H1 (cell line): ENCODE data around the gene CLEC16A. TPM values are rescaled to one million over a fixed set of nuclear protein-coding genes. Genes with fewer than 3 reads are reported as not detected.

ENCODE experiments used
- CTCF ChIA-PET: fragments of 300-600 bp; sonication (Branson Sonifier 250); formaldehyde crosslinking; loops from one replicate; lab custom pipeline; 2021; ENCODE audit not compliant: partially characterized antibody; lab: Charles Lee
- POLR2A ChIA-PET: fragments of 300-600 bp; sonication (Branson Sonifier 250); formaldehyde crosslinking; loops from one replicate; lab custom pipeline; 2021; ENCODE audit warnings: inconsistent platforms; ENCODE audit not compliant: partially characterized antibody; lab: Charles Lee
- DNase-seq, 2 experiments: peaks; one replicate each; pipeline versions ENCODE4 v3.0.0 to v3.0.0-alpha.2; 2010 to 2022; ENCODE audit warnings: low spot score in 2 of 2, low read depth in 1 of 2, mixed read lengths in 1 of 2
- FAIRE-seq: peaks from 2 replicates; lab custom pipeline; 2011; peaks lifted over from hg19 to GRCh38; lab: Jason Lieb, UNC
- H2AFZ ChIP-seq: 2 replicates; pipeline ENCODE4 v1.8.1; 2012; ENCODE audit warnings: low read length, inconsistent platforms
- H2AK5ac ChIP-seq: 2 replicates; pipeline ENCODE4 v1.6.1; 2013; ENCODE audit warnings: low read depth, low read length
- H2BK120ac ChIP-seq: replicated peaks from 2 replicates; pipeline ENCODE3; 2013; ENCODE audit warnings: low read depth, low read length, inconsistent platforms
- H2BK12ac ChIP-seq: 2 replicates; pipeline ENCODE4 v1.6.1; 2013; ENCODE audit warnings: low read depth, low read length
- H2BK15ac ChIP-seq: 2 replicates; pipeline ENCODE4 v1.6.1; 2013; ENCODE audit warnings: low read length
- H2BK20ac ChIP-seq: 2 replicates; pipeline ENCODE4 v1.6.1; 2013; ENCODE audit warnings: low read length
- H2BK5ac ChIP-seq: 2 replicates; pipeline ENCODE4 v1.6.1; 2013; ENCODE audit warnings: low read depth, low read length
- H3K14ac ChIP-seq: 2 replicates; pipeline ENCODE4 v1.6.1; 2013; ENCODE audit warnings: inconsistent platforms; ENCODE audit not compliant: insufficient read length
- H3K18ac ChIP-seq: 2 replicates; pipeline ENCODE4 v1.6.1; 2013; ENCODE audit warnings: low read length; ENCODE audit errors: extremely low read depth
- H3K23ac ChIP-seq: 2 replicates; pipeline ENCODE4 v1.6.1; 2013; ENCODE audit warnings: inconsistent platforms; ENCODE audit not compliant: insufficient read length
- H3K23me2 ChIP-seq: 2 replicates; pipeline ENCODE4 v1.6.1; 2013; ENCODE audit warnings: low read depth, low read length
- H3K27ac ChIP-seq: 2 replicates; pipeline ENCODE4 v1.6.1; 2011; ENCODE audit warnings: low read depth, low read length, inconsistent platforms
- H3K27me3 ChIP-seq, 4 experiments: replicated peaks in 1 of 4; 1 replicate in 1 of 4; 2 replicates in 3 of 4; pipeline versions ENCODE4 v1.6.1 to v1.8.1; 2011 to 2013; ENCODE audit warnings: low read length in 3 of 4, mild to moderate bottlenecking in 3 of 4, inconsistent platforms in 2 of 4, mixed read lengths in 2 of 4, moderate library complexity in 1 of 4; ENCODE audit not compliant: control insufficient read depth in 3 of 4, insufficient read depth in 3 of 4; ENCODE audit errors: extremely low read depth in 1 of 4
- H3K36me3 ChIP-seq, 4 experiments: 2 replicates each; pipeline versions ENCODE4 v1.6.1 to v1.8.1; 2011 to 2013; ENCODE audit warnings: mild to moderate bottlenecking in 4 of 4, low read length in 3 of 4, moderate library complexity in 2 of 4, control low read depth in 1 of 4, inconsistent platforms in 1 of 4; ENCODE audit not compliant: insufficient read depth in 4 of 4, control insufficient read depth in 2 of 4
- H3K4ac ChIP-seq: replicated peaks from 2 replicates; pipeline ENCODE3; 2013; ENCODE audit warnings: low read length, low read depth, mixed read lengths, inconsistent platforms; ENCODE audit not compliant: insufficient read length
- H3K4me1 ChIP-seq, 4 experiments: replicated peaks in 1 of 4; 1 replicate in 1 of 4; 2 replicates in 3 of 4; pipeline versions ENCODE4 v1.6.1 to v1.8.1; 2011 to 2013; ENCODE audit warnings: low read length in 3 of 4, inconsistent platforms in 2 of 4, mixed read lengths in 1 of 4; ENCODE audit not compliant: insufficient read depth in 4 of 4, control insufficient read depth in 3 of 4
- H3K4me2 ChIP-seq, 2 experiments: 2 replicates each; pipeline versions ENCODE4 v1.6.1 to v1.8.1; 2011 to 2013; ENCODE audit warnings: low read depth in 2 of 2, low read length in 2 of 2, control low read depth in 1 of 2, inconsistent platforms in 1 of 2, mild to moderate bottlenecking in 1 of 2; ENCODE audit not compliant: insufficient read depth in 1 of 2
- H3K4me3 ChIP-seq, 4 experiments: fragments of 200-600, 300-600 bp in 1 of 4; sonication (generic), shearing (Covaris generic), sonication (Bioruptor Twin) in 1 of 4; 2 replicates each; pipeline versions ENCODE4 v1.5.1 to v1.8.1; 2011 to 2016; ENCODE audit warnings: low read length in 4 of 4, low read depth in 3 of 4, control low read depth in 2 of 4, inconsistent platforms in 2 of 4, mild to moderate bottlenecking in 2 of 4, mixed read lengths in 1 of 4, moderate library complexity in 1 of 4; ENCODE audit not compliant: insufficient read depth in 2 of 4; ENCODE audit errors: extremely low read depth in 1 of 4
- H3K56ac ChIP-seq: replicated peaks from 2 replicates; pipeline ENCODE3; 2013; ENCODE audit warnings: low read depth, mild to moderate bottlenecking, mixed read lengths, low read length, inconsistent platforms; ENCODE audit not compliant: insufficient read length
- H3K79me1 ChIP-seq: 2 replicates; pipeline ENCODE4 v1.6.1; 2013; ENCODE audit warnings: low read depth, low read length, control low read depth
- H3K79me2 ChIP-seq, 2 experiments: 2 replicates each; pipeline versions ENCODE4 v1.6.1 to v1.8.1; 2012 to 2013; ENCODE audit warnings: low read length in 2 of 2, mild to moderate bottlenecking in 2 of 2, inconsistent platforms in 1 of 2; ENCODE audit not compliant: insufficient read depth in 2 of 2, control insufficient read depth in 1 of 2
- H3K9ac ChIP-seq, 4 experiments: replicated peaks in 1 of 4; 1 replicate in 1 of 4; 2 replicates in 3 of 4; pipeline versions ENCODE4 v1.6.1 to v1.8.1; 2011 to 2013; ENCODE audit warnings: low read depth in 3 of 4, low read length in 3 of 4, control low read depth in 2 of 4, mild to moderate bottlenecking in 2 of 4, moderate library complexity in 2 of 4, inconsistent platforms in 1 of 4; ENCODE audit errors: extremely low read depth in 1 of 4
- H3K9me3 ChIP-seq, 2 experiments: 2 replicates each; pipeline versions ENCODE4 v1.6.1 to v1.8.1; 2012 to 2013; ENCODE audit warnings: mild to moderate bottlenecking in 2 of 2, moderate library complexity in 2 of 2, control low read depth in 1 of 2, inconsistent platforms in 1 of 2, low read depth in 1 of 2, low read length in 1 of 2, mixed read lengths in 1 of 2; ENCODE audit not compliant: insufficient read depth in 2 of 2
- H4K20me1 ChIP-seq, 2 experiments: replicated peaks in 1 of 2; 2 replicates each; pipeline versions ENCODE3 to v1.8.1; 2011 to 2013; ENCODE audit warnings: inconsistent platforms in 2 of 2, low read length in 2 of 2, mild to moderate bottlenecking in 1 of 2; ENCODE audit not compliant: insufficient read depth in 2 of 2, control insufficient read depth in 1 of 2
- H4K5ac ChIP-seq: 2 replicates; pipeline ENCODE4 v1.6.1; 2013; ENCODE audit warnings: low read length, low read depth, mixed read lengths, inconsistent platforms; ENCODE audit not compliant: insufficient read length
- H4K8ac ChIP-seq: 2 replicates; pipeline ENCODE4 v1.8.0; 2013; ENCODE audit warnings: mild to moderate bottlenecking, moderate library complexity, low read length, inconsistent platforms; ENCODE audit not compliant: insufficient read depth; ENCODE audit errors: extremely low read depth
- H4K91ac ChIP-seq: replicated peaks from 2 replicates; pipeline ENCODE3; 2013; ENCODE audit warnings: low read length, mixed read lengths, inconsistent platforms; ENCODE audit not compliant: insufficient read length
- JUN ChIP-seq: IDR thresholded peaks from 2 replicates; pipeline ENCODE4 v1.6.1; 2011; ENCODE audit warnings: low read depth, mild to moderate bottlenecking, improper control_type of control experiment, low read length
- MAFK ChIP-seq: IDR thresholded peaks from 2 replicates; pipeline ENCODE4 v1.6.1; 2012; ENCODE audit warnings: low read depth, mild to moderate bottlenecking, improper control_type of control experiment, low read length
- POLR2AphosphoS5 ChIP-seq: IDR thresholded peaks from 2 replicates; pipeline ENCODE4 v1.6.1; 2011; ENCODE audit warnings: low read depth, low read length
- RFX5 ChIP-seq: IDR thresholded peaks from 2 replicates; pipeline ENCODE4 v1.6.1; 2011; ENCODE audit warnings: low read depth, low read length, improper control_type of control experiment, borderline replicate concordance
- RNF2 ChIP-seq: fragments of 200-900, 300-1000 bp; sonication (generic); IDR thresholded peaks from 2 replicates; pipeline ENCODE4 v1.7.1; 2016; ENCODE audit warnings: borderline replicate concordance, low read depth, mild to moderate bottlenecking, antibody characterized with exemption, low read length; ENCODE audit not compliant: poor library complexity, severe bottlenecking; ENCODE audit errors: missing control alignments
- RXRA ChIP-seq: IDR thresholded peaks from 2 replicates; pipeline ENCODE4 v1.6.1; 2011; ENCODE audit warnings: low read depth, mild to moderate bottlenecking, low read length, moderate library complexity; ENCODE audit not compliant: insufficient read depth
- SRF ChIP-seq: IDR thresholded peaks from 2 replicates; pipeline ENCODE4 v1.6.1; 2011; ENCODE audit warnings: mild to moderate bottlenecking, low read depth, low read length, moderate library complexity
- WGBS, 2 experiments: shearing (Covaris generic) in 1 of 2; methylation state at CpG; one replicate each; pipeline versions ENCODE4 v1.1.6 to v1.1.7; 2013 to 2015; ENCODE audit warnings: low lambda C conversion rate in 2 of 2, mixed read lengths in 2 of 2, inconsistent platforms in 1 of 2, low coverage in 1 of 2, missing lambda C conversion rate in 1 of 2; ENCODE audit not compliant: insufficient replicate concordance in 2 of 2, insufficient coverage in 1 of 2, insufficient read length in 1 of 2; ENCODE audit errors: extremely low coverage in 1 of 2, missing lambda C conversion rate in 1 of 2; 5-methylcytosine and 5-hydroxymethylcytosine counted together
- polyA plus RNA-seq, 7 experiments: library from polyadenylated mRNA; depleted of rRNA in 3 of 7; stranded (reverse) in 5 of 7; unstranded in 2 of 7; fragments of >200 nt in 5 of 7; fragments of 200-250 nt in 2 of 7; gene quantifications; 1 replicate in 5 of 7; 2 replicates in 1 of 7; 4 replicates in 1 of 7; pipeline versions ENCODE4 v1.2.1 to v1.2.3, GENCODE V29; 2011 to 2013; ENCODE audit warnings: missing spikeins in 2 of 7, mixed read lengths in 2 of 7
- total RNA-seq: library from RNA; stranded (reverse); fragmentation: NEBNext Ultra II Directional; extraction: Animal tissue kit (Norgen Biotek cat#: 25700); gene quantifications from 2 replicates; pipeline ENCODE4 v1.2.1, GENCODE V29; 2021

Gene CLEC16A
- total and polyA plus RNA-seq, 2 of the 8 experiments (the other 6 are each of a cell fraction or from before 2014, with no cell fraction given) = 7.6 to 19.3 TPM

DNA sequence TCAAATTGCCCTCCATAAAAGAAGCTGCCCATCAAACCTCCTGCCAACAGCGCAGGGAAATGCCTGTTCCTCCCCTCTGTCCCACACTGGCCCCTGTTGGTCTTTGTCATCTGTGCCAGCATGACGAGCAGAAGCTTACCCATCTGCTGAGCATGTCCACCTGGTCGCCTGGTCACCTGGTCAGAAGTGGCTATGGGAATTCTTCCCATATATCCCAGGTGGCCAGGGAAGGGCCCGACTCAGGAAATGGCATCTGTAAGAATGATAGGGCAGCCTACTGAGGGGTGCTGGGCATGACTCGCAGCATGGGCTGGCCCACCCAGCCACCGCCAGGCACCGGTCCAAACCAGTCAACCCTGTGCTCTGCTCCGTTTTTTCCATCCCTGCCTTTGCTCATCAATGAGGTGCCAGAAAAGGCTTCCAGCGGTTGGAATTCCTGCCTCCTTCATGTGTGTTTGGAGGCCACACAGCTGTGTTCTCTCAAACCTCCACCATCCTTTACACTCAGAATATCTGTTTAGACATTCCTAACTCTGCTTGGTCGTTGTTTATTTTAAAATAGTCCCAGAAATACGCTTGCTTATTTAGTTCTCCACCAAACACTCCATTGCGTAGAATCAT, 145.2 kb downstream of the CLEC16A start:
- 90% methylated on average over 12 of the region's 12 CpGs; no CpG with 5 or more reads in 1 of the 2 experiments for WGBS, 2 experiments
- H3K4ac ChIP-seq = no peak overlapping the region
- peaks cover 0 to 9% (median 1%) of the 10 kb centered on the region in 4 experiments; a peak in 2 of 7 replicates for H3K4me1 ChIP-seq
- no peaks in the 10 kb centered on the region for H3K27me3 ChIP-seq
- no peaks in the 10 kb centered on the region for H4K20me1 ChIP-seq
- no peaks in the 10 kb centered on the region for H3K23me2 ChIP-seq
- no peak overlapping the region for H2BK15ac ChIP-seq
- H3K79me1 ChIP-seq = no peaks in the 10 kb centered on the region
- no peak overlapping the region for H3K56ac ChIP-seq
- no peak overlapping the region for H4K91ac ChIP-seq
- no peak overlapping the region for H2AK5ac ChIP-seq
- no peak overlapping the region for H3K9ac ChIP-seq
- peak overlapping the region; percentile 30; the same call in 1 of the 2 replicates for H4K8ac ChIP-seq
- no peak overlapping the region for H3K27ac ChIP-seq
- ChIA-PET POLR2A (no interaction called here), CTCF (interaction anchor here (0.6 to 1.6 kb wide), 4 partner anchors 12 to 286 kb away, joined by 3 to 5 read pairs (median 3); no protein-coding TSS in a partner anchor)
- no peak overlapping the region for H3K14ac ChIP-seq
- H3K79me2 ChIP-seq = no peaks in the 10 kb centered on the region
- no peak overlapping the region for H3K23ac ChIP-seq
- no peak overlapping the region for H2BK20ac ChIP-seq
- no peak overlapping the region for H2BK120ac ChIP-seq
- no peaks in the 10 kb centered on the region for H3K36me3 ChIP-seq
- no peak overlapping the region for H2BK5ac ChIP-seq
- no peak overlapping the region for H2AFZ ChIP-seq
- DNase-seq (no peak), FAIRE-seq (no peak)
- no peak overlapping the region for H3K4me3 ChIP-seq
- H2BK12ac ChIP-seq = no peak overlapping the region
- H3K4me2 ChIP-seq = no peak overlapping the region
- no peak overlapping the region for H4K5ac ChIP-seq
- H3K18ac ChIP-seq = no peak overlapping the region
- H3K9me3 ChIP-seq = no peaks in the 10 kb centered on the region
- TF ChIP-seq POLR2AphosphoS5 (no peak), SRF (no peak), RFX5 (no peak), MAFK (no peak), RNF2 (no peak), JUN (no peak), RXRA (no peak)
